Lower leg skin (tissue), 3 donors: ENCODE measurements around the gene MCM3AP.

Experiments used
- POLR2A ChIP-seq, 2 donors: fragments of 450-650 bp; IDR thresholded peaks; one replicate each; pipeline ENCODE4 v1.6.1; 2016 to 2017; ENCODE audit warnings: antibody characterized with exemption in 2 of 2, mild to moderate bottlenecking in 1 of 2, moderate library complexity in 1 of 2
- TF ChIP-seq, protein P1 (sequence below), 3 donors: fragments of 450-650 bp; IDR thresholded peaks; one replicate each; pipeline ENCODE4 v1.5.1; 2016; ENCODE audit warnings: antibody characterized with exemption in 3 of 3, mild to moderate bottlenecking in 3 of 3, moderate library complexity in 2 of 3

- TF ChIP-seq, protein P1, sequence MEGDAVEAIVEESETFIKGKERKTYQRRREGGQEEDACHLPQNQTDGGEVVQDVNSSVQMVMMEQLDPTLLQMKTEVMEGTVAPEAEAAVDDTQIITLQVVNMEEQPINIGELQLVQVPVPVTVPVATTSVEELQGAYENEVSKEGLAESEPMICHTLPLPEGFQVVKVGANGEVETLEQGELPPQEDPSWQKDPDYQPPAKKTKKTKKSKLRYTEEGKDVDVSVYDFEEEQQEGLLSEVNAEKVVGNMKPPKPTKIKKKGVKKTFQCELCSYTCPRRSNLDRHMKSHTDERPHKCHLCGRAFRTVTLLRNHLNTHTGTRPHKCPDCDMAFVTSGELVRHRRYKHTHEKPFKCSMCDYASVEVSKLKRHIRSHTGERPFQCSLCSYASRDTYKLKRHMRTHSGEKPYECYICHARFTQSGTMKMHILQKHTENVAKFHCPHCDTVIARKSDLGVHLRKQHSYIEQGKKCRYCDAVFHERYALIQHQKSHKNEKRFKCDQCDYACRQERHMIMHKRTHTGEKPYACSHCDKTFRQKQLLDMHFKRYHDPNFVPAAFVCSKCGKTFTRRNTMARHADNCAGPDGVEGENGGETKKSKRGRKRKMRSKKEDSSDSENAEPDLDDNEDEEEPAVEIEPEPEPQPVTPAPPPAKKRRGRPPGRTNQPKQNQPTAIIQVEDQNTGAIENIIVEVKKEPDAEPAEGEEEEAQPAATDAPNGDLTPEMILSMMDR (IDR thresholded peaks at IDR 0.05): no peak
- no peak for TF ChIP-seq POLR2A (IDR thresholded peaks at IDR 0.05)
Measured at GRCh38 chr21:46206163-46207005, 79.0 kb downstream of the MCM3AP start.
